Colonic mucosa (tissue), 4 donors: ENCODE data around the gene SCN10A. TPM values are rescaled to one million over a fixed set of nuclear protein-coding genes. Genes with fewer than 3 reads are reported as not detected.

Source experiments
- DNase-seq: peaks from one replicate; pipeline ENCODE4 v3.0.0-alpha.2; 2020
- H3K27ac ChIP-seq: fragments of 200-600 bp; one replicate; pipeline ENCODE4 v1.8.0; 2021
- H3K27me3 ChIP-seq: fragments of 200-600 bp; one replicate; pipeline ENCODE4 v1.8.0; 2021
- H3K36me3 ChIP-seq: fragments of 200-600 bp; one replicate; pipeline ENCODE4 v1.8.0; 2021
- H3K4me1 ChIP-seq: fragments of 200-600 bp; one replicate; pipeline ENCODE4 v1.8.0; 2021; ENCODE audit warnings: mild to moderate bottlenecking
- H3K4me3 ChIP-seq: fragments of 200-600 bp; one replicate; pipeline ENCODE4 v1.8.0; 2021
- H3K9ac ChIP-seq, 2 donors: one replicate each; pipeline ENCODE4 v1.7.0; 2013; ENCODE audit warnings: control low read depth in 2 of 2, low read depth in 2 of 2, low read length in 2 of 2
- H3K9me3 ChIP-seq: fragments of 200-600 bp; one replicate; pipeline ENCODE4 v1.8.0; 2021
- intact Hi-C: fragments of 100-400 bp; cut with DNase I; formaldehyde crosslinking; loops from one replicate; pipeline ENCODE4 v1.14.1; 2022
- total RNA-seq, 2 donors: library from RNA; stranded (reverse); fragmentation: NEBNext Ultra II Directional in 1 of 2; extraction: Animal tissue kit (Norgen Biotek cat#: 25700) in 1 of 2; gene quantifications; one replicate each; pipeline ENCODE4 v1.2.1, GENCODE V29; 2021
- TF ChIP-seq, protein P1 (sequence below): fragments of 200-600 bp; IDR thresholded peaks from one replicate; pipeline ENCODE4 v1.8.0; 2022; ENCODE audit warnings: antibody characterized with exemption, mild to moderate bottlenecking
- donor health status: healthy.
- donor health status: DM: no; HTN: no; CAD: no.
- donor health status: DM: no; HTN: no; CAD: no.

Gene SCN10A
- total RNA-seq, 2 donors from 2014 or later = not detected

DNA sequence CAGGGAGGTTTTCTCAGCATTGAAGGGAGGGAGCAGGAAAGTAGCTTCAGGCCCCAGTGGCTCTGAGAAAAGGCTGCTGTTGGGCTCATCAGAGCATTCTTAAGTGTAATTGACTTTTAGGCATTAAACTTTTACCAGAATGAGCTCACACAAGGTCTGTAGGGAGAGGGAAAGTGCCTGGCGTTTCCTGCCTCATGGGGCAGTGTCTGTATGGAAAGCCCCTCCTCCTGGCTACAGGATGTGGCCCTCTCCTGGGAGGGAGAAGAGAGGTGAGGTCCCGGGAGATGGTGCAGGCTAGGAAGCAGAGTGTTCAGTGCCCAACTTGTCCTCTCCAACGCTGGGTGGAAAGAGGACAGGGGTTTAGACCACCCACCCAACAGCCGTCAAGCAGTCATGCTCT lies 21.3 kb upstream of the SCN10A start:
- H3K27ac ChIP-seq = no peak overlapping the region
- H3K9me3 ChIP-seq = no peaks in the 10 kb centered on the region
- H3K9ac ChIP-seq = no peak overlapping the region
- H3K27me3 ChIP-seq = no peaks in the 10 kb centered on the region
- no peaks in the 10 kb centered on the region for H3K4me1 ChIP-seq
- intact Hi-C loops = no loop called here
- no peaks in the 10 kb centered on the region for H3K36me3 ChIP-seq
- TF ChIP-seq, protein P1, sequence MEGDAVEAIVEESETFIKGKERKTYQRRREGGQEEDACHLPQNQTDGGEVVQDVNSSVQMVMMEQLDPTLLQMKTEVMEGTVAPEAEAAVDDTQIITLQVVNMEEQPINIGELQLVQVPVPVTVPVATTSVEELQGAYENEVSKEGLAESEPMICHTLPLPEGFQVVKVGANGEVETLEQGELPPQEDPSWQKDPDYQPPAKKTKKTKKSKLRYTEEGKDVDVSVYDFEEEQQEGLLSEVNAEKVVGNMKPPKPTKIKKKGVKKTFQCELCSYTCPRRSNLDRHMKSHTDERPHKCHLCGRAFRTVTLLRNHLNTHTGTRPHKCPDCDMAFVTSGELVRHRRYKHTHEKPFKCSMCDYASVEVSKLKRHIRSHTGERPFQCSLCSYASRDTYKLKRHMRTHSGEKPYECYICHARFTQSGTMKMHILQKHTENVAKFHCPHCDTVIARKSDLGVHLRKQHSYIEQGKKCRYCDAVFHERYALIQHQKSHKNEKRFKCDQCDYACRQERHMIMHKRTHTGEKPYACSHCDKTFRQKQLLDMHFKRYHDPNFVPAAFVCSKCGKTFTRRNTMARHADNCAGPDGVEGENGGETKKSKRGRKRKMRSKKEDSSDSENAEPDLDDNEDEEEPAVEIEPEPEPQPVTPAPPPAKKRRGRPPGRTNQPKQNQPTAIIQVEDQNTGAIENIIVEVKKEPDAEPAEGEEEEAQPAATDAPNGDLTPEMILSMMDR = no peak
- DNase-seq = no peak
- H3K4me3 ChIP-seq = no peak overlapping the region

DNA sequence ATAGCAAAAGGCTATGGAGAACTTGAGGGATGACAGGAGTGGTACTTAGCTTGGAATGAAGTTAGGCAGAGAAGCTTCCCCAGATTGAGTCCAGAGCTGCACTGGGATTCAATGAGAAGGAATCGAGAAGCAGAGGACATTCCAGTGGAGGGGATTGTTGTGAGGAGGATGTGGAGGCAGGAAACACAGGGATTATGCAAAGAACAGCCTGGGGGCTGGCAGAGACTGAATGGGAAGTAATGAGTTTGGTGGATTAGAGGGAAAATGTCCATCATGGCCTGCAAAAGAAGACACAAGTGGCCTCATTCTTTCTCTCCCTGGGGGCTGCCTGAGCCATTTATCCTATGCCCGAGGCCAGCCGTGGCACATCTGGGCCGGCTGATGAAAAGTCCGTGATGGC lies 20.5 kb upstream of the SCN10A start:
- H3K27ac ChIP-seq = no peak overlapping the region
- H3K9me3 ChIP-seq = no peaks in the 10 kb centered on the region
- no peaks in the 10 kb centered on the region for H3K27me3 ChIP-seq
- no peak for DNase-seq
- no peaks in the 10 kb centered on the region for H3K4me1 ChIP-seq
- H3K9ac ChIP-seq = no peak overlapping the region
- no peak overlapping the region for H3K4me3 ChIP-seq
- no peaks in the 10 kb centered on the region for H3K36me3 ChIP-seq
- TF ChIP-seq, protein P1 = no peak
- intact Hi-C loops = no loop called here

DNA sequence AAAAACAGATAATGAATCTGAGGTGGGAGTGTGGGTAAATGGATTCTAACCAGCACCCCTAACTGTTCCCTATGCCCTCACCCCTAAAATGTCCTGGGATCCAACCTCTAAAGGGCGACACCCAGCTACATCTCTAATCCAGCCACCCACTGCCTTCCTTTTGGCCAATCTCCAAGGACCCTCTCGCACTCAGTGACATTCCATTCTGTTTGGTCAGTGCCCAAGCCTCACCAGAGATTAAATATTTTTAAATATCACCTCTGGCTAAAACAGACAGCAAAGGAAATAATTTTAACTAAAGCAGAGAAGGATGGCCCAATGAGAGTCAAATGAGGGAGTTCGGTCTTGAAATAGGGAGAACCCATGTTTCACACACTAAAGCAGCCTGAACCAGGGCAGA lies 19.9 kb upstream of the SCN10A start:
- Histone ChIP-seq H3K36me3 (no peaks in the 10 kb centered on the region), H3K27ac (no peak overlapping the region), H3K4me3 (no peak overlapping the region), H3K27me3 (no peaks in the 10 kb centered on the region), H3K4me1 (no peaks in the 10 kb centered on the region), H3K9ac (no peak overlapping the region), H3K9me3 (no peaks in the 10 kb centered on the region)
- DNase-seq = no peak
- TF ChIP-seq, protein P1 = no peak
- intact Hi-C loops = no loop called here

DNA sequence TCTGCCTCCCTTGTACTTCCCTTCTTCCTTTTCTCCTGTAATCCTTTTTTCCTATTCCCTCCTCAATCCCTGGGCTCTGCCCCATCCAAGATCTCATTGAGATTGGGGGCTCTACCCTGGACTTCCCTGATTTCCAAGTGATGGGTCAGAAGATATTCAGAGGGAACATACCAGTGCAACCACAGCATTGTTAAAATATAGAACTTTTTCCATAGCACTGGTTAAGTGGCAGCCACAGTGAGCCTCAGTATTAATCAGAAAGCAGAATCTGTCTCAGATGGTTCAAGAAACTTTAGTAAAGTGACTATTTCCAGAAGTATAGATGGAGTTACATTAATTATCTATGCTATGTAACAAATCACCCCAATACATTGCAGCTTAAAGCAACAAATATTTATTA lies 18.7 kb upstream of the SCN10A start:
- intact Hi-C loops = no loop called here
- TF ChIP-seq, protein P1 = no peak
- H3K9ac ChIP-seq = no peak overlapping the region
- DNase-seq = no peak
- H3K4me1 ChIP-seq = no peaks in the 10 kb centered on the region
- H3K27me3 ChIP-seq = no peaks in the 10 kb centered on the region
- no peaks in the 10 kb centered on the region for H3K9me3 ChIP-seq
- H3K4me3 ChIP-seq = no peak overlapping the region
- no peak overlapping the region for H3K27ac ChIP-seq
- H3K36me3 ChIP-seq = no peaks in the 10 kb centered on the region

- intact Hi-C loops = no loop called here
- TF ChIP-seq, protein P1 = no peak
- DNase-seq = peak; percentile 30
- Histone ChIP-seq H3K4me3 (no peak overlapping the region), H3K27me3 (no peaks in the 10 kb centered on the region), H3K9me3 (no peaks in the 10 kb centered on the region), H3K9ac (no peak overlapping the region), H3K36me3 (no peaks in the 10 kb centered on the region), H3K27ac (no peak overlapping the region), H3K4me1 (no peaks in the 10 kb centered on the region)
Measured at GRCh38 chr3:38834110-38834509, 18.1 kb upstream of the SCN10A start.

GRCh38 chr3:38829404-38829803 lies 13.4 kb upstream of the SCN10A start:
- no peak for DNase-seq
- H3K27ac ChIP-seq = no peak overlapping the region

More at GRCh38 chr3:38829404-38829803, 13.4 kb upstream of the SCN10A start:
- Histone ChIP-seq H3K4me3 (no peak overlapping the region), H3K9ac (no peak overlapping the region), H3K27me3 (no peaks in the 10 kb centered on the region), H3K4me1 (no peaks in the 10 kb centered on the region), H3K36me3 (no peaks in the 10 kb centered on the region), H3K9me3 (no peaks in the 10 kb centered on the region)
- TF ChIP-seq, protein P1 = no peak
- intact Hi-C loops = no loop called here
